ENCODE results near the gene ABCG5.

The ABCG5 gene

GRCh38 chr2:43777306-43777926 is 61.2 kb downstream of the ABCG5 start:
- no peak overlapping the region for H3K27ac ChIP-seq
- H3K9ac ChIP-seq = no peak overlapping the region
- no peaks in the 10 kb centered on the region for H3K9me3 ChIP-seq (replicated peaks in 1 of 11)
- H3K4me3 ChIP-seq = no peak overlapping the region
- peaks cover 0 to 20% (median 5%) of the 10 kb centered on the region in 11 experiments; a peak in 9 of 22 replicates for H3K36me3 ChIP-seq
- H3K4me2 ChIP-seq = no peak overlapping the region
- peaks cover 5 to 9% (median 7%) of the 10 kb centered on the region in 10 experiments; a peak in 19 of 20 replicates for H3K4me1 ChIP-seq
- TF ChIP-seq Cebpa-rat (IDR thresholded peaks at IDR 0.05) = no peak
- H4K20me1 ChIP-seq = no peaks in the 10 kb centered on the region
- no peaks in the 10 kb centered on the region for H3K27me3 ChIP-seq

- Histone ChIP-seq H3K9me3 (replicated peaks in 1 of 11) (no peaks in the 10 kb centered on the region), H3K4me1 (peaks cover 5 to 9% (median 7%) of the 10 kb centered on the region in 10 experiments; a peak in 19 of 20 replicates), H3K27me3 (no peaks in the 10 kb centered on the region), H4K20me1 (no peaks in the 10 kb centered on the region), H3K36me3 (peaks cover 0 to 20% (median 5%) of the 10 kb centered on the region in 11 experiments; a peak in 9 of 22 replicates), H3K27ac (no peak overlapping the region), H3K4me3 (no peak overlapping the region), H3K4me2 (no peak overlapping the region), H3K9ac (no peak overlapping the region)
- TF ChIP-seq Cebpa-rat (IDR thresholded peaks at IDR 0.05) = no peak
Measured at GRCh38 chr2:43776324-43776723, 62.3 kb downstream of the ABCG5 start.

GRCh38 chr2:43774617-43775016 is 64.0 kb downstream of the ABCG5 start:
- H3K9me3 ChIP-seq (replicated peaks in 1 of 11) = no peaks in the 10 kb centered on the region
- peaks cover 0 to 20% (median 5%) of the 10 kb centered on the region in 11 experiments; a peak in 9 of 22 replicates for H3K36me3 ChIP-seq
- peak overlapping the region; percentile 61 to 85 (median 76) for H3K4me3 ChIP-seq
- peak overlapping the region; percentile 63 to 80 (median 78) for H3K9ac ChIP-seq
- H3K4me2 ChIP-seq = peak overlapping the region; percentile 79 to 93 (median 86)
- H3K27me3 ChIP-seq = no peaks in the 10 kb centered on the region
- H3K27ac ChIP-seq = peak overlapping the region in 6 of 11 experiments; percentile 49 to 78 (median 62); a peak in 7 of 22 replicates
- H3K4me1 ChIP-seq = peaks cover 5 to 9% (median 7%) of the 10 kb centered on the region in 10 experiments; a peak in 19 of 20 replicates
- H4K20me1 ChIP-seq = no peaks in the 10 kb centered on the region
- TF ChIP-seq Cebpa-rat (IDR thresholded peaks at IDR 0.05) = no peak

GRCh38 chr2:43773876-43774613 is 64.6 kb downstream of the ABCG5 start, which contains the start of gene DYNC2LI1:
DYNC2LI1 (plus strand) TSS chr2:43774039; CDS start chr2:43774139, 100 bp downstream.
- TF ChIP-seq Cebpa-rat (IDR thresholded peaks at IDR 0.05) = no peak
- H3K9me3 ChIP-seq (replicated peaks in 1 of 11) = no peaks in the 10 kb centered on the region
- H4K20me1 ChIP-seq = no peaks in the 10 kb centered on the region
- peak within 1 kb of the TSS; percentile 63 to 80 (median 78) for H3K9ac ChIP-seq
- peaks cover 0 to 17% (median 5%) of the 10 kb centered on the region in 11 experiments; a peak in 9 of 22 replicates for H3K36me3 ChIP-seq
- H3K27me3 ChIP-seq = no peaks in the 10 kb centered on the region
- H3K27ac ChIP-seq = peak within 1 kb of the TSS; percentile 33 to 78 (median 61); a peak in 20 of 22 replicates
- peak within 1 kb of the TSS; percentile 61 to 85 (median 76) for H3K4me3 ChIP-seq
- peak within 1 kb of the TSS; percentile 79 to 93 (median 86) for H3K4me2 ChIP-seq
- H3K4me1 ChIP-seq = peaks cover 5 to 9% (median 7%) of the 10 kb centered on the region in 10 experiments; a peak in 19 of 20 replicates

GRCh38 chr2:43766006-43766405 is 72.6 kb downstream of the ABCG5 start:
- H3K27ac ChIP-seq = no peak overlapping the region
- no peak overlapping the region for H3K9ac ChIP-seq
- no peaks in the 10 kb centered on the region for H3K36me3 ChIP-seq
- no peak for TF ChIP-seq Cebpa-rat (IDR thresholded peaks at IDR 0.05)
- no peaks in the 10 kb centered on the region for H4K20me1 ChIP-seq
- H3K4me1 ChIP-seq = no peaks in the 10 kb centered on the region
- H3K9me3 ChIP-seq (replicated peaks in 1 of 11) = peaks cover 0 to 5% (median 0%) of the 10 kb centered on the region in 11 experiments; a peak in 1 of 22 replicates
- H3K27me3 ChIP-seq = no peaks in the 10 kb centered on the region
- H3K4me3 ChIP-seq = no peak overlapping the region
- no peak overlapping the region for H3K4me2 ChIP-seq

- Histone ChIP-seq H3K9ac (no peak overlapping the region), H3K27me3 (no peaks in the 10 kb centered on the region), H3K27ac (no peak overlapping the region), H3K36me3 (no peaks in the 10 kb centered on the region), H3K9me3 (replicated peaks in 1 of 11) (peaks cover 0 to 5% (median 0%) of the 10 kb centered on the region in 11 experiments; a peak in 1 of 22 replicates), H3K4me1 (no peaks in the 10 kb centered on the region), H4K20me1 (no peaks in the 10 kb centered on the region), H3K4me3 (no peak overlapping the region), H3K4me2 (no peak overlapping the region)
- TF ChIP-seq Cebpa-rat (IDR thresholded peaks at IDR 0.05) = no peak
Measured at GRCh38 chr2:43764086-43764705, 74.4 kb downstream of the ABCG5 start.

GRCh38 chr2:43763091-43763490 is 75.5 kb downstream of the ABCG5 start:
- Histone ChIP-seq H3K9me3 (replicated peaks in 1 of 11) (peaks cover 0 to 5% (median 0%) of the 10 kb centered on the region in 11 experiments; a peak in 1 of 22 replicates), H3K4me3 (no peak overlapping the region), H4K20me1 (no peaks in the 10 kb centered on the region), H3K4me2 (no peak overlapping the region), H3K4me1 (no peaks in the 10 kb centered on the region), H3K27ac (no peak overlapping the region), H3K9ac (no peak overlapping the region), H3K36me3 (no peaks in the 10 kb centered on the region), H3K27me3 (no peaks in the 10 kb centered on the region)
- no peak for TF ChIP-seq Cebpa-rat (IDR thresholded peaks at IDR 0.05)

Measured in BLaER1 treated with 17β-estradiol and CSF1 and Interleukin-3, amounts not matched to agents 10 nM and 100 nM (cell line).